Parathyroid adenoma (tissue), 2 donors: ENCODE results near the gene MAP2K5.

ENCODE experiments used
- H2AFZ ChIP-seq: fragments of 300-600 bp; sonication (generic); one replicate; pipeline ENCODE4 v1.7.0; 2017; ENCODE audit warnings: antibody characterized with exemption, mild to moderate bottlenecking
- H3K27ac ChIP-seq: fragments of 300-600 bp; sonication (generic); one replicate; pipeline ENCODE4 v1.7.0; 2017
- H3K27me3 ChIP-seq: fragments of 300-600 bp; sonication (generic); one replicate; pipeline ENCODE4 v1.7.0; 2017; ENCODE audit warnings: low read length; ENCODE audit not compliant: control insufficient read depth, insufficient read depth
- H3K36me3 ChIP-seq: fragments of 300-600 bp; sonication (generic); one replicate; pipeline ENCODE4 v1.7.0; 2017; ENCODE audit warnings: low read length; ENCODE audit not compliant: control insufficient read depth, insufficient read depth
- H3K4me1 ChIP-seq: fragments of 300-600 bp; sonication (generic); one replicate; pipeline ENCODE4 v1.7.0; 2017; ENCODE audit warnings: control low read depth
- H3K4me2 ChIP-seq: fragments of 300-600 bp; sonication (generic); one replicate; pipeline ENCODE4 v1.7.0; 2017; ENCODE audit warnings: low read length
- H3K4me3 ChIP-seq: fragments of 300-600 bp; sonication (generic); one replicate; pipeline ENCODE4 v1.7.0; 2017; ENCODE audit warnings: low read depth, low read length
- H3K79me2 ChIP-seq: fragments of 300-600 bp; sonication (generic); one replicate; pipeline ENCODE4 v1.7.0; 2017; ENCODE audit warnings: control low read depth
- H3K9ac ChIP-seq: fragments of 300-600 bp; sonication (generic); one replicate; pipeline ENCODE4 v1.7.0; 2017; ENCODE audit warnings: mild to moderate bottlenecking
- H3K9me3 ChIP-seq: fragments of 300-600 bp; sonication (generic); one replicate; pipeline ENCODE4 v1.7.0; 2017; ENCODE audit warnings: low read length; ENCODE audit not compliant: control insufficient read depth
- TF ChIP-seq, protein P1 (sequence below): fragments of 300-600 bp; sonication (generic); IDR thresholded peaks from one replicate; pipeline ENCODE4 v1.7.0; 2017; ENCODE audit warnings: antibody characterized with exemption, mild to moderate bottlenecking
- donor health status: primary hyperparathyroidism.

The MAP2K5 gene

DNA sequence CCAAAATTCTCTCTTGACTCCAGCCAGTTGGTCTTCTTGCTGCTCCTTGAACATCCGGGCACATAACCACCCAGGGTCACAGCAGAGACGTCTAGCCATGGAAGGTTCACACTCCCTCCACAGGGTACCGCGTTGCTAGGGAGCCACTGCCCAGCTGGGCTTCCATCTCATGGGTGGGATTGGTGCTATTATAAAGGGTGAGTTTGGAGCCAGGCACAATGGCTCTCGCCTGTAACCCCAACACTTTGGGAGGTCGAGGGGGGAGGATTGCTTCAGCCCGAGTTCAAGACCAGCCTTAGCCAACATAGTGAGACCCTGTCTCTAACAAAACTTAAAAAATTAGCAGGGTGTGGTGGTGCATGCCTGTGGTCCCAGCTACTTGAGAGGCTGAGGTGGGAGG lies 265.3 kb downstream of the MAP2K5 start:
- Histone ChIP-seq H3K4me3 (no peak overlapping the region), H3K4me2 (no peak overlapping the region), H3K27ac (no peak overlapping the region), H3K4me1 (peaks cover 18% of the 10 kb centered on the region), H3K27me3 (no peaks in the 10 kb centered on the region), H3K9ac (no peak overlapping the region), H3K36me3 (no peaks in the 10 kb centered on the region), H3K9me3 (no peaks in the 10 kb centered on the region), H3K79me2 (no peaks in the 10 kb centered on the region), H2AFZ (no peak overlapping the region)
- TF ChIP-seq, protein P1, sequence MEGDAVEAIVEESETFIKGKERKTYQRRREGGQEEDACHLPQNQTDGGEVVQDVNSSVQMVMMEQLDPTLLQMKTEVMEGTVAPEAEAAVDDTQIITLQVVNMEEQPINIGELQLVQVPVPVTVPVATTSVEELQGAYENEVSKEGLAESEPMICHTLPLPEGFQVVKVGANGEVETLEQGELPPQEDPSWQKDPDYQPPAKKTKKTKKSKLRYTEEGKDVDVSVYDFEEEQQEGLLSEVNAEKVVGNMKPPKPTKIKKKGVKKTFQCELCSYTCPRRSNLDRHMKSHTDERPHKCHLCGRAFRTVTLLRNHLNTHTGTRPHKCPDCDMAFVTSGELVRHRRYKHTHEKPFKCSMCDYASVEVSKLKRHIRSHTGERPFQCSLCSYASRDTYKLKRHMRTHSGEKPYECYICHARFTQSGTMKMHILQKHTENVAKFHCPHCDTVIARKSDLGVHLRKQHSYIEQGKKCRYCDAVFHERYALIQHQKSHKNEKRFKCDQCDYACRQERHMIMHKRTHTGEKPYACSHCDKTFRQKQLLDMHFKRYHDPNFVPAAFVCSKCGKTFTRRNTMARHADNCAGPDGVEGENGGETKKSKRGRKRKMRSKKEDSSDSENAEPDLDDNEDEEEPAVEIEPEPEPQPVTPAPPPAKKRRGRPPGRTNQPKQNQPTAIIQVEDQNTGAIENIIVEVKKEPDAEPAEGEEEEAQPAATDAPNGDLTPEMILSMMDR, result no peak

DNA sequence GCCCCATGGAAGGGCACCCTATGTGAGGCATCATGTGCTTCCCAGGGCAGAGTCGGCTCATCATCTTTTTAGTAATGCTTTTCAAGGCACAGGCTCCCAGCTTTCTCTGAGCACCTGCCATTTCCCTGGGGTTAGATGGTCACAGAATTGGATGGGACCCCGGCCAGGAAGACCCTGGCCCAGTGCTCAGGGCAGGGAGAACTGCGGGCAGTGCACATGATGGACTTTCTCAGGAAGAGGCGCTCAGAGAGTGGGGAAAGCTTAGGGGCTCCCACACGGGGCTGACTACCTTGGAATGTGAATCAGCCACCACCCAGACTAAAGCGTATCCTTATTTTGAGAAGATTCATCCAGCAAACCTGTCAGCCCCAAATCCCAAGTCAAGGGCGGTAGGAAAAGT lies 266.3 kb downstream of the MAP2K5 start:
- TF ChIP-seq, protein P1, result no peak
- Histone ChIP-seq H3K9ac (no peak overlapping the region), H3K27me3 (no peaks in the 10 kb centered on the region), H3K79me2 (no peaks in the 10 kb centered on the region), H3K36me3 (no peaks in the 10 kb centered on the region), H3K4me2 (no peak overlapping the region), H3K9me3 (no peaks in the 10 kb centered on the region), H3K4me1 (peaks cover 15% of the 10 kb centered on the region), H3K4me3 (no peak overlapping the region), H2AFZ (no peak overlapping the region), H3K27ac (no peak overlapping the region)

DNA sequence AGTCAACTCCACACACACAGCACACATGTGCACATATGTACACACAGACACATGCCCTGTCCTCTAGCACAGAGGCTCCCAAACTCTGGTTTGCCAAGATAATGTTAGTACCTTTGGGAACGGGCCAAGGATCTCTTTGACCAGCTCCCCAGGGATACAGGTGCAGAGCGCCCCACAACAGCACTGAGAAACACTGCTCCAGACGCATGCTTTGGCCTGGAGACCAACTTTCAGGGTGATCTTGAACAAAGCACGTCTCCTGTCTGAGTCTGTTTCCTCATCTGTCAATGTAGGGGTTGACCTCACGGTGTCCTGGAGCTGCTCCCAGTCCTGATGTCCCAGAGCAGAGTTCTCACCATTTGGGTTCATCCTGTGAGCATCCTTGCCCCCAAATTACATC lies 266.9 kb downstream of the MAP2K5 start:
- no peak overlapping the region for H3K27ac ChIP-seq
- no peak overlapping the region for H3K4me2 ChIP-seq
- no peaks in the 10 kb centered on the region for H3K9me3 ChIP-seq
- no peak overlapping the region for H3K4me3 ChIP-seq
- TF ChIP-seq, protein P1, result no peak
- no peaks in the 10 kb centered on the region for H3K36me3 ChIP-seq
- H3K4me1 ChIP-seq, result peaks cover 9% of the 10 kb centered on the region
- no peak overlapping the region for H2AFZ ChIP-seq
- no peak overlapping the region for H3K9ac ChIP-seq
- no peaks in the 10 kb centered on the region for H3K79me2 ChIP-seq
- no peaks in the 10 kb centered on the region for H3K27me3 ChIP-seq

DNA sequence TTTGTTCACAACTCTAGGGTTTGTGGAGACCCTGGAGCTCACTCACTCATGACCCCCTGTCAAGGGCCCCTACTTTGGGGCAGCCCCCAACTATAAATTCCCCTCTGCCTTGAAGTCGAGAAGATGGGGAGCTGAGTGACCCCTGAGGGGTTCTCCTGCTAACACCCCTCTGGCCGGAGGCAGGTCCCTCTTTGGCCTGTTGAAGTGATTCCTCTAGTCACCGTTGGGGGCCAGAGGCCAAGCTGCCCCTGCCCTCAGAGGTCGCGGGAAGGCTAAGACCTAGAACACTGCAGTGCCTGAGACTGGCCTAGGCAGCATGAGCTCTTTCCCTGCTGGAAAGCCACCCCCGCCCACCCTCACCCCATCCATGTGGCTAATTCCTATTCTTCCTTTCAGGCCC lies 267.4 kb downstream of the MAP2K5 start:
- Histone ChIP-seq H2AFZ (no peak overlapping the region), H3K4me3 (no peak overlapping the region), H3K79me2 (no peaks in the 10 kb centered on the region), H3K9ac (no peak overlapping the region), H3K36me3 (no peaks in the 10 kb centered on the region), H3K4me2 (no peak overlapping the region), H3K27ac (no peak overlapping the region), H3K4me1 (peaks cover 5% of the 10 kb centered on the region), H3K9me3 (no peaks in the 10 kb centered on the region), H3K27me3 (no peaks in the 10 kb centered on the region)
- TF ChIP-seq, protein P1, result no peak

DNA sequence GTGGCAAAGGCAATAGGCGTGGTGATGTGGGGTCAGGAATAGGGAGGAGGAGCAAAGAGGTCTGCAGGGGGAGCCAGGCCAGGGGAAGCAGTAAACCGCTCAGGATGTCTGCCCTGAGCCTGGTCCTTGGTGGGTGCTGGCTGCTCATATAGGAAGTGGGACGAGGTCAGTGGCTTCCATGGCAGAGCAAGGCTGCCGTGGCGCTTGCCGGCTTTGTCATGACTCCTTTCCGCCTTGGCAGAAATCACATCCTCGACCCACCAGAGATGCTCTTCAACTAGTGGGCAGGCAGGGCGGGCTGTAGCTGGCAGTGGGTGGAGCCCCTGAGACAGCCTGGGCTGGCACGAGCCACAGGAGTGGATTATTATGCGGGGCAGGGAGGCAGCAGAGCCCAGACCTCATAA lies 269.7 kb downstream of the MAP2K5 start:
- H3K27me3 ChIP-seq, result no peaks in the 10 kb centered on the region
- H3K27ac ChIP-seq, result no peak overlapping the region
- H3K4me1 ChIP-seq, result no peaks in the 10 kb centered on the region
- H3K36me3 ChIP-seq, result no peaks in the 10 kb centered on the region
- no peak overlapping the region for H3K9ac ChIP-seq
- H3K4me2 ChIP-seq, result no peak overlapping the region
- H3K79me2 ChIP-seq, result no peaks in the 10 kb centered on the region
- H3K4me3 ChIP-seq, result no peak overlapping the region
- H3K9me3 ChIP-seq, result no peaks in the 10 kb centered on the region
- TF ChIP-seq, protein P1, result no peak
- H2AFZ ChIP-seq, result no peak overlapping the region
